Endothelial cell of umbilical vein (primary cell): ENCODE measurements around the gene PCNT.

Experiments used
- EZH2 ChIP-seq: IDR thresholded peaks from 2 replicates; pipeline ENCODE4 v1.6.1; 2012; ENCODE audit warnings: borderline replicate concordance, low read depth, mild to moderate bottlenecking, moderate library complexity, low read length, inconsistent platforms; ENCODE audit not compliant: severe bottlenecking
- FOS ChIP-seq: IDR thresholded peaks from 2 replicates; pipeline ENCODE4 v1.6.1; 2011; ENCODE audit warnings: mild to moderate bottlenecking, low read length, moderate library complexity, borderline replicate concordance; ENCODE audit not compliant: insufficient read depth
- POLR2A ChIP-seq: IDR thresholded peaks from 2 replicates; pipeline ENCODE4 v1.6.1; 2012; ENCODE audit warnings: low read depth, mild to moderate bottlenecking, control low read depth, low read length
- POLR2AphosphoS5 ChIP-seq: IDR thresholded peaks from 2 replicates; pipeline ENCODE4 v1.6.1; 2012; ENCODE audit warnings: low read depth, mild to moderate bottlenecking, control low read depth, low read length, moderate library complexity; ENCODE audit not compliant: insufficient read depth
- TF ChIP-seq, protein P1 (sequence below), 2 donors: IDR thresholded peaks; 1 replicate in 1 of 2; 2 replicates in 1 of 2; pipeline ENCODE4 v1.5.1; 2011; ENCODE audit warnings: low read length in 2 of 2, mild to moderate bottlenecking in 2 of 2, moderate library complexity in 2 of 2, control low read depth in 1 of 2, inconsistent platforms in 1 of 2, low read depth in 1 of 2; ENCODE audit not compliant: insufficient read depth in 1 of 2; ENCODE audit errors: extremely low read depth in 1 of 2
- TF ChIP-seq, protein P2 (sequence below): IDR thresholded peaks from 2 replicates; pipeline ENCODE4 v1.6.1; 2011; ENCODE audit not compliant: insufficient read depth, insufficient read length

DNA sequence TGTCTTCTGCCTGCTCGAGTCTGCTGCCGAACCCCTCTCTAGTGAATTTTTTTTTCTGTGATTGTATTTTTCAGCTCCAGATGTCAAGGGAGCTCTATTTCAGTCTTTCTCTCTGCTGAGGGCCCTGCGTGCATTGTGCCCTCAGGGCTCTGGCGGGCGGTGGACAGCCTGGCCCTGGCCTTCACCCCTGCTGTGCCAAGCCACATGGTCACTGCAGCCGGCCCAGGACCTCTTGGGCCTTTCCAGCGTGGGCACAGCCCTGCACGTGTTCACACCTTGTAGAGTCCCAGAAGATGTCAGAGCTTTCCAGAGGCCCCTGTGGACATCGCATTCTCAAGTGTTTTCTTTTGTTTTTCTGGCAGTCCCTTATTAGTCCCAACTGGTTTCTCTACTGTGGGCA lies 55.7 kb downstream of the PCNT start:
- TF ChIP-seq, protein P1, sequence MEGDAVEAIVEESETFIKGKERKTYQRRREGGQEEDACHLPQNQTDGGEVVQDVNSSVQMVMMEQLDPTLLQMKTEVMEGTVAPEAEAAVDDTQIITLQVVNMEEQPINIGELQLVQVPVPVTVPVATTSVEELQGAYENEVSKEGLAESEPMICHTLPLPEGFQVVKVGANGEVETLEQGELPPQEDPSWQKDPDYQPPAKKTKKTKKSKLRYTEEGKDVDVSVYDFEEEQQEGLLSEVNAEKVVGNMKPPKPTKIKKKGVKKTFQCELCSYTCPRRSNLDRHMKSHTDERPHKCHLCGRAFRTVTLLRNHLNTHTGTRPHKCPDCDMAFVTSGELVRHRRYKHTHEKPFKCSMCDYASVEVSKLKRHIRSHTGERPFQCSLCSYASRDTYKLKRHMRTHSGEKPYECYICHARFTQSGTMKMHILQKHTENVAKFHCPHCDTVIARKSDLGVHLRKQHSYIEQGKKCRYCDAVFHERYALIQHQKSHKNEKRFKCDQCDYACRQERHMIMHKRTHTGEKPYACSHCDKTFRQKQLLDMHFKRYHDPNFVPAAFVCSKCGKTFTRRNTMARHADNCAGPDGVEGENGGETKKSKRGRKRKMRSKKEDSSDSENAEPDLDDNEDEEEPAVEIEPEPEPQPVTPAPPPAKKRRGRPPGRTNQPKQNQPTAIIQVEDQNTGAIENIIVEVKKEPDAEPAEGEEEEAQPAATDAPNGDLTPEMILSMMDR (IDR thresholded peaks at IDR 0.05; ENCODE audit: extremely low read depth in 1 of 2, insufficient read depth in 1 of 2, low read depth in 1 of 2, low read length in 2 of 2) = no peak
- no peak for TF ChIP-seq POLR2A
- TF ChIP-seq, protein P2, sequence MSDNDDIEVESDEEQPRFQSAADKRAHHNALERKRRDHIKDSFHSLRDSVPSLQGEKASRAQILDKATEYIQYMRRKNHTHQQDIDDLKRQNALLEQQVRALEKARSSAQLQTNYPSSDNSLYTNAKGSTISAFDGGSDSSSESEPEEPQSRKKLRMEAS = no peak
- no peak for TF ChIP-seq EZH2
- no peak for TF ChIP-seq FOS
- no peak for TF ChIP-seq POLR2AphosphoS5
